ENCODE results near the gene RANGAP1. TPM values are rescaled to one million over a fixed set of nuclear protein-coding genes. Genes with fewer than 3 reads are reported as not detected.

RANGAP1 gene
- polyA plus RNA-seq, 3 donors, result 8.3 to 30.2 (median 8.5) TPM

GRCh38 chr22:41243361-41243760 lies 42.6 kb downstream of the RANGAP1 start:
- no peaks in the 10 kb centered on the region for H3K9me3 ChIP-seq (replicated peaks in 1 of 2; ENCODE audit: control insufficient read depth in 1 of 2, insufficient read depth in 1 of 2, low read length in 2 of 2)
- Mint-ChIP-seq H3K27me3 (ENCODE audit: low read depth in 3 of 3) (peaks cover 0 to 6% (median 4%) of the 10 kb centered on the region in 3 donors), H3K36me3 (peaks cover 27 to 50% of the 10 kb centered on the region in 2 donors), H3K27ac (no peak overlapping the region), H3K4me1 (no peaks in the 10 kb centered on the region), H3K9me3 (peaks cover 0 to 3% (median 0%) of the 10 kb centered on the region in 7 donors), H3K4me3 (no peak overlapping the region)
- H3K27me3 ChIP-seq (ENCODE audit: control insufficient read depth in 2 of 2, insufficient read depth in 2 of 2, low read length in 2 of 2), result no peaks in the 10 kb centered on the region
- peaks cover 32 to 46% of the 10 kb centered on the region in 2 donors for H3K36me3 ChIP-seq (replicated peaks in 1 of 2; ENCODE audit: control insufficient read depth in 1 of 2, insufficient read depth in 2 of 2, low read length in 2 of 2)
- H2AFZ ChIP-seq (ENCODE audit: insufficient read depth, low read depth, low read length, poor library complexity, severe bottlenecking), result no peak overlapping the region
- 100% methylated on average over 1 of the region's 6 CpGs for WGBS (ENCODE audit: insufficient coverage)
- H3K27ac ChIP-seq (ENCODE audit: low read depth in 1 of 2, low read length in 2 of 2), result no peak overlapping the region
- no peak overlapping the region for H3K4me2 ChIP-seq (replicated peaks; ENCODE audit: extremely low read depth, low read length, poor library complexity, severe bottlenecking)
- peaks cover 0 to 2% of the 10 kb centered on the region in 2 donors for H3K4me1 ChIP-seq (ENCODE audit: control insufficient read depth in 1 of 2, insufficient read depth in 2 of 2, low read length in 2 of 2)
- intact Hi-C loops (cut with micrococcal nuclease), result no loop called here
- no peak for TF ChIP-seq CTCF (IDR thresholded peaks at IDR 0.05)
- no peaks in the 10 kb centered on the region for H3K79me2 ChIP-seq (ENCODE audit: insufficient read depth, low read length)
- no peaks in the 10 kb centered on the region for H4K20me1 ChIP-seq (ENCODE audit: insufficient read depth, low read length)
- no peak overlapping the region for H3K9ac ChIP-seq (ENCODE audit: insufficient read depth, low read length, poor library complexity, severe bottlenecking)
- DNase-seq, result no peak
- no peak overlapping the region for H3K4me3 ChIP-seq (replicated peaks in 1 of 3; ENCODE audit: low read depth in 2 of 3, low read length in 3 of 3)

GRCh38 chr22:41242396-41243117 lies 43.4 kb downstream of the RANGAP1 start:
- DNase-seq, result no peak
- H3K9me3 Mint-ChIP-seq, result peaks cover 0 to 3% (median 0%) of the 10 kb centered on the region in 7 donors

More at GRCh38 chr22:41242396-41243117, 43.4 kb downstream of the RANGAP1 start:
- Histone ChIP-seq H3K9ac (ENCODE audit: insufficient read depth, low read length, poor library complexity, severe bottlenecking) (no peak overlapping the region), H3K9me3 (replicated peaks in 1 of 2; ENCODE audit: control insufficient read depth in 1 of 2, insufficient read depth in 1 of 2, low read length in 2 of 2) (no peaks in the 10 kb centered on the region), H3K4me3 (replicated peaks in 1 of 3; ENCODE audit: low read depth in 2 of 3, low read length in 3 of 3) (no peak overlapping the region), H3K4me2 (replicated peaks; ENCODE audit: extremely low read depth, low read length, poor library complexity, severe bottlenecking) (no peak overlapping the region), H3K36me3 (replicated peaks in 1 of 2; ENCODE audit: control insufficient read depth in 1 of 2, insufficient read depth in 2 of 2, low read length in 2 of 2) (peaks cover 24 to 38% of the 10 kb centered on the region in 2 donors), H3K27ac (ENCODE audit: low read depth in 1 of 2, low read length in 2 of 2) (no peak overlapping the region), H3K79me2 (ENCODE audit: insufficient read depth, low read length) (no peaks in the 10 kb centered on the region), H2AFZ (ENCODE audit: insufficient read depth, low read depth, low read length, poor library complexity, severe bottlenecking) (no peak overlapping the region), H3K4me1 (ENCODE audit: control insufficient read depth in 1 of 2, insufficient read depth in 2 of 2, low read length in 2 of 2) (peaks cover under 1 to 9% of the 10 kb centered on the region in 2 donors), H4K20me1 (ENCODE audit: insufficient read depth, low read length) (no peaks in the 10 kb centered on the region), H3K27me3 (ENCODE audit: control insufficient read depth in 2 of 2, insufficient read depth in 2 of 2, low read length in 2 of 2) (no peaks in the 10 kb centered on the region)
- peaks cover 23 to 45% of the 10 kb centered on the region in 2 donors for H3K36me3 Mint-ChIP-seq
- TF ChIP-seq CTCF (IDR thresholded peaks at IDR 0.05), result no peak
- peak overlapping the region in 2 of 7 donors; percentile 37 to 48 for H3K27ac Mint-ChIP-seq
- WGBS (ENCODE audit: insufficient coverage), result 97% methylated on average over 17 of the region's 18 CpGs
- intact Hi-C loops (cut with micrococcal nuclease), result no loop called here
- no peak overlapping the region for H3K4me3 Mint-ChIP-seq
- peaks cover 0 to 6% (median 4%) of the 10 kb centered on the region in 3 donors for H3K27me3 Mint-ChIP-seq (ENCODE audit: low read depth in 3 of 3)
- no peaks in the 10 kb centered on the region for H3K4me1 Mint-ChIP-seq

Data from CD14-positive monocyte (primary cell).